ENCODE data around the gene SAP30. TPM values are rescaled to one million over a fixed set of nuclear protein-coding genes. Genes with fewer than 3 reads are reported as not detected.
A peak's percentile ranks its signal among the peaks of the same experiment; 100 is the strongest.

The SAP30 gene
- total and polyA plus RNA-seq, 10 of the 15 experiments (the other 5 are each of a cell fraction or from before 2014, with no cell fraction given), result 5.0 to 56.9 (median 23.6) TPM

GRCh38 chr4:173334891-173335752 is 35.6 kb upstream of the SAP30 start (continued):
- TF ChIP-seq SMC3 (IDR thresholded peaks at IDR 0.05; ENCODE audit: borderline replicate concordance, low read length) (no peak), FOXK2 (IDR thresholded peaks at IDR 0.05) (no peak; the same call in 1 of the 2 replicates), POLR2A (IDR thresholded peaks at IDR 0.05; ENCODE audit: low read depth, low read length) (peak; percentile 57; the same call in 1 of the 2 replicates), STAT1 (conservative IDR thresholded peaks at IDR 0.05) (peak; percentile 90; the same call in 1 of the 2 replicates), BMI1 (IDR thresholded peaks at IDR 0.05; ENCODE audit: borderline replicate concordance) (no peak), PBX3 (IDR thresholded peaks at IDR 0.05; ENCODE audit: insufficient replicate concordance, low read depth, low read length) (no peak), BACH1 (IDR thresholded peaks at IDR 0.05; ENCODE audit: borderline replicate concordance) (no peak; the same call in 1 of the 2 replicates), KAT2A (conservative IDR thresholded peaks at IDR 0.05; ENCODE audit: control insufficient read depth, low read depth, low read length) (no peak), BCL11A (IDR thresholded peaks at IDR 0.05; ENCODE audit: low read depth, low read length) (no peak), POU2F2 (IDR thresholded peaks at IDR 0.05; ENCODE audit: borderline replicate concordance, low read depth, low read length) (no peak), ZNF687 (IDR thresholded peaks at IDR 0.05) (no peak), TARDBP (IDR thresholded peaks at IDR 0.05; ENCODE audit: borderline replicate concordance) (no peak), MXI1 (IDR thresholded peaks at IDR 0.05; ENCODE audit: low read depth, low read length) (no peak; the same call in 1 of the 2 replicates)
